HepG2 (cell line): ENCODE results near the gene ANTXR1. TPM values are rescaled to one million over a fixed set of nuclear protein-coding genes. Genes with fewer than 3 reads are reported as not detected.

Experiments
- AKAP8 ChIP-seq: sonication (generic); formaldehyde crosslinking; IDR thresholded peaks from 2 replicates; pipeline ENCODE4 v1.5.1; 2020; ENCODE audit warnings: mild to moderate bottlenecking, missing genetic modification reagents
- ATF7-NPFF ChIP-seq: sonication (generic); formaldehyde crosslinking; IDR thresholded peaks from 2 replicates; pipeline ENCODE4 v1.8.1; 2023; ENCODE audit warnings: mild to moderate bottlenecking, low read depth, missing genetic modification reagents, moderate library complexity
- FLYWCH1 ChIP-seq: sonication (generic); formaldehyde crosslinking; IDR thresholded peaks from 2 replicates; pipeline ENCODE4 v1.8.1; 2023; ENCODE audit warnings: mild to moderate bottlenecking, missing genetic modification reagents
- FUBP1 ChIP-seq: sonication (generic); formaldehyde crosslinking; IDR thresholded peaks from 2 replicates; pipeline ENCODE4 v1.5.1; 2020; ENCODE audit warnings: missing genetic modification reagents, mild to moderate bottlenecking, borderline replicate concordance
- GATA4 ChIP-seq: sonication (generic); IDR thresholded peaks from 2 replicates; pipeline ENCODE4 v1.6.1; 2016; ENCODE audit warnings: antibody characterized with exemption, low read depth, borderline replicate concordance
- NFYB ChIP-seq: sonication (generic); formaldehyde crosslinking; IDR thresholded peaks from 2 replicates; pipeline ENCODE4 v1.4.0; 2020; ENCODE audit warnings: missing genetic modification reagents
- NPAS2 ChIP-seq: sonication (generic); formaldehyde crosslinking; IDR thresholded peaks from 2 replicates; pipeline ENCODE4 v1.8.0; 2022; ENCODE audit warnings: mild to moderate bottlenecking, missing genetic modification reagents, borderline replicate concordance
- SMAD1 ChIP-seq: sonication (generic); formaldehyde crosslinking; IDR thresholded peaks from 2 replicates; pipeline ENCODE4 v1.4.0; 2020; ENCODE audit warnings: missing genetic modification reagents, low read depth, mild to moderate bottlenecking, borderline replicate concordance
- WIZ ChIP-seq: sonication (generic); formaldehyde crosslinking; IDR thresholded peaks from 2 replicates; pipeline ENCODE4 v1.5.1; 2020; ENCODE audit warnings: mild to moderate bottlenecking, missing genetic modification reagents
- XRCC5 ChIP-seq: fragments of 200-400 bp; formaldehyde crosslinking; optimal IDR thresholded peaks from 2 replicates; pipeline ENCODE3; 2017; ENCODE audit warnings: mild to moderate bottlenecking, low read length
- ZNF337 ChIP-seq: sonication (generic); formaldehyde crosslinking; IDR thresholded peaks from 2 replicates; pipeline ENCODE4 v1.5.1; 2020; ENCODE audit warnings: missing genetic modification reagents, low read depth, mild to moderate bottlenecking, borderline replicate concordance
- ZNF512 ChIP-seq: sonication (generic); formaldehyde crosslinking; IDR thresholded peaks from 2 replicates; pipeline ENCODE4 v1.4.0; 2020; ENCODE audit warnings: mild to moderate bottlenecking, missing genetic modification reagents
- ZNF879 ChIP-seq: sonication (generic); formaldehyde crosslinking; IDR thresholded peaks from 2 replicates; pipeline ENCODE4 v1.8.1; 2023; ENCODE audit warnings: missing genetic modification reagents
- ZNF883 ChIP-seq: sonication (generic); formaldehyde crosslinking; IDR thresholded peaks from 2 replicates; pipeline ENCODE4 v1.5.1; 2020; ENCODE audit warnings: mild to moderate bottlenecking, missing genetic modification reagents; ENCODE audit errors: not compliant biosample characterization
- polyA plus RNA-seq, 8 experiments: library from polyadenylated mRNA; depleted of rRNA in 3 of 8; stranded (reverse) in 7 of 8; unstranded in 1 of 8; fragments of >200 nt; fragmentation: Illumina TruSeq in 4 of 8; extraction: Trizol in 4 of 8; gene quantifications; 2 replicates each; pipeline versions ENCODE4 v1.2.1 to v1.2.3, GENCODE V29; 2011 to 2016; ENCODE audit warnings: low read depth in 4 of 8, missing spikeins in 1 of 8, mixed read lengths in 1 of 8; ENCODE audit not compliant: insufficient read depth in 1 of 8
- total RNA-seq, 5 experiments: library from RNA; depleted of rRNA; stranded (reverse); fragments of >200 nt; fragmentation: Illumina TruSeq; extraction: Trizol; gene quantifications; 2 replicates each; pipeline ENCODE4 v1.2.3, GENCODE V29; 2016; ENCODE audit warnings: low read depth in 1 of 5
- TF ChIP-seq, protein P1 (sequence below): fragments of 450-650 bp; IDR thresholded peaks from 2 replicates; pipeline ENCODE4 v1.6.1; 2016
- TF ChIP-seq, protein P2 (sequence below): sonication (generic); formaldehyde crosslinking; IDR thresholded peaks from 2 replicates; pipeline ENCODE4 v1.5.0; 2020; ENCODE audit warnings: missing genetic modification reagents
- TF ChIP-seq, protein P3 (sequence below): sonication (generic); formaldehyde crosslinking; conservative IDR thresholded peaks from 2 replicates; pipeline ENCODE4 v1.4.0; 2020; ENCODE audit warnings: mild to moderate bottlenecking, missing genetic modification reagents, moderate library complexity

The ANTXR1 gene
- total and polyA plus RNA-seq, 2 of the 13 experiments (the other 11 are each of a cell fraction or from before 2014, with no cell fraction given) = 4.5 to 12.7 TPM

- TF ChIP-seq GATA4 = no peak; the same call in 1 of the 2 replicates
- no peak for TF ChIP-seq WIZ (CRISPR knock-in tag)
- TF ChIP-seq FUBP1 = no peak
- TF ChIP-seq FLYWCH1 (CRISPR knock-in tag) = no peak
- TF ChIP-seq ZNF512 = no peak
- no peak for TF ChIP-seq ATF7-NPFF (CRISPR knock-in tag)
- TF ChIP-seq, protein P1, sequence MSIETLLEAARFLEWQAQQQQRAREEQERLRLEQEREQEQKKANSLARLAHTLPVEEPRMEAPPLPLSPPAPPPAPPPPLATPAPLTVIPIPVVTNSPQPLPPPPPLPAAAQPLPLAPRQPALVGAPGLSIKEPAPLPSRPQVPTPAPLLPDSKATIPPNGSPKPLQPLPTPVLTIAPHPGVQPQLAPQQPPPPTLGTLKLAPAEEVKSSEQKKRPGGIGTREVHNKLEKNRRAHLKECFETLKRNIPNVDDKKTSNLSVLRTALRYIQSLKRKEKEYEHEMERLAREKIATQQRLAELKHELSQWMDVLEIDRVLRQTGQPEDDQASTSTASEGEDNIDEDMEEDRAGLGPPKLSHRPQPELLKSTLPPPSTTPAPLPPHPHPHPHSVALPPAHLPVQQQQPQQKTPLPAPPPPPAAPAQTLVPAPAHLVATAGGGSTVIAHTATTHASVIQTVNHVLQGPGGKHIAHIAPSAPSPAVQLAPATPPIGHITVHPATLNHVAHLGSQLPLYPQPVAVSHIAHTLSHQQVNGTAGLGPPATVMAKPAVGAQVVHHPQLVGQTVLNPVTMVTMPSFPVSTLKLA = no peak
- TF ChIP-seq ZNF337 (CRISPR knock-in tag) = no peak
- TF ChIP-seq NFYB (CRISPR knock-in tag) = no peak
- no peak for TF ChIP-seq NPAS2
- TF ChIP-seq ZNF879 = no peak
- TF ChIP-seq SMAD1 = no peak
- TF ChIP-seq ZNF883 (CRISPR knock-in tag) = no peak
- TF ChIP-seq, protein P2, sequence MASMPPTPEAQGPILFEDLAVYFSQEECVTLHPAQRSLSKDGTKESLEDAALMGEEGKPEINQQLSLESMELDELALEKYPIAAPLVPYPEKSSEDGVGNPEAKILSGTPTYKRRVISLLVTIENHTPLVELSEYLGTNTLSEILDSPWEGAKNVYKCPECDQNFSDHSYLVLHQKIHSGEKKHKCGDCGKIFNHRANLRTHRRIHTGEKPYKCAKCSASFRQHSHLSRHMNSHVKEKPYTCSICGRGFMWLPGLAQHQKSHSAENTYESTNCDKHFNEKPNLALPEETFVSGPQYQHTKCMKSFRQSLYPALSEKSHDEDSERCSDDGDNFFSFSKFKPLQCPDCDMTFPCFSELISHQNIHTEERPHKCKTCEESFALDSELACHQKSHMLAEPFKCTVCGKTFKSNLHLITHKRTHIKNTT (CRISPR knock-in tag) = no peak
- TF ChIP-seq XRCC5 = no peak
- TF ChIP-seq AKAP8 (CRISPR knock-in tag) = no peak
- TF ChIP-seq, protein P3, sequence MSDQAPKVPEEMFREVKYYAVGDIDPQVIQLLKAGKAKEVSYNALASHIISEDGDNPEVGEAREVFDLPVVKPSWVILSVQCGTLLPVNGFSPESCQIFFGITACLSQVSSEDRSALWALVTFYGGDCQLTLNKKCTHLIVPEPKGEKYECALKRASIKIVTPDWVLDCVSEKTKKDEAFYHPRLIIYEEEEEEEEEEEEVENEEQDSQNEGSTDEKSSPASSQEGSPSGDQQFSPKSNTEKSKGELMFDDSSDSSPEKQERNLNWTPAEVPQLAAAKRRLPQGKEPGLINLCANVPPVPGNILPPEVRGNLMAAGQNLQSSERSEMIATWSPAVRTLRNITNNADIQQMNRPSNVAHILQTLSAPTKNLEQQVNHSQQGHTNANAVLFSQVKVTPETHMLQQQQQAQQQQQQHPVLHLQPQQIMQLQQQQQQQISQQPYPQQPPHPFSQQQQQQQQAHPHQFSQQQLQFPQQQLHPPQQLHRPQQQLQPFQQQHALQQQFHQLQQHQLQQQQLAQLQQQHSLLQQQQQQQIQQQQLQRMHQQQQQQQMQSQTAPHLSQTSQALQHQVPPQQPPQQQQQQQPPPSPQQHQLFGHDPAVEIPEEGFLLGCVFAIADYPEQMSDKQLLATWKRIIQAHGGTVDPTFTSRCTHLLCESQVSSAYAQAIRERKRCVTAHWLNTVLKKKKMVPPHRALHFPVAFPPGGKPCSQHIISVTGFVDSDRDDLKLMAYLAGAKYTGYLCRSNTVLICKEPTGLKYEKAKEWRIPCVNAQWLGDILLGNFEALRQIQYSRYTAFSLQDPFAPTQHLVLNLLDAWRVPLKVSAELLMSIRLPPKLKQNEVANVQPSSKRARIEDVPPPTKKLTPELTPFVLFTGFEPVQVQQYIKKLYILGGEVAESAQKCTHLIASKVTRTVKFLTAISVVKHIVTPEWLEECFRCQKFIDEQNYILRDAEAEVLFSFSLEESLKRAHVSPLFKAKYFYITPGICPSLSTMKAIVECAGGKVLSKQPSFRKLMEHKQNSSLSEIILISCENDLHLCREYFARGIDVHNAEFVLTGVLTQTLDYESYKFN (CRISPR knock-in tag) = peak; percentile 61
Observed at GRCh38 chr2:69200107-69200520, 187.1 kb downstream of the ANTXR1 start (continued).
